K562 (cell line): ENCODE results near the gene AMIGO3. TPM values are rescaled to one million over a fixed set of nuclear protein-coding genes. Genes with fewer than 3 reads are reported as not detected.

Experiments used
- ATAC-seq: fragments of 200-7000 bp; cut with Tn5 transposase; 3 replicates; pipeline ENCODE4 v1.9.1; 2020; ENCODE audit warnings: moderate library complexity
- BruUV-seq: library from RNA; stranded (reverse); fragments of 400-500 nt; replicated peaks from 2 replicates; lab custom pipeline; 2021; lab: Mats Ljungman, UMichigan
- CTCF ChIA-PET: fragments of 300-600 bp; formaldehyde crosslinking; extraction: SDS; loops from one replicate; lab custom pipeline; 2021; ENCODE audit warnings: low intra/inter-chr PET ratio; lab: Yijun Ruan, JAX
- POLR2A ChIA-PET: fragments of 300-600, 350-650 bp; sonication (Branson Sonifier 250); formaldehyde crosslinking; extraction: SDS; loops from one replicate; lab custom pipeline; 2021; ENCODE audit warnings: antibody characterized with exemption, inconsistent platforms; lab: Yijun Ruan, JAX
- DNase-seq, 4 experiments: peaks; one replicate each; pipeline versions ENCODE4 v3.0.0 to v3.0.0-alpha.2; 2011 to 2018; ENCODE audit warnings: low spot score in 3 of 4, mixed read lengths in 3 of 4; ENCODE audit errors: extremely low read depth in 1 of 4
- FAIRE-seq: peaks from 2 replicates; lab custom pipeline; 2011; peaks lifted over from hg19 to GRCh38; lab: Jason Lieb, UNC
- H2AFZ ChIP-seq: 2 replicates; pipeline ENCODE4 v1.6.0; 2011; ENCODE audit warnings: low read depth, low read length, control low read depth, inconsistent platforms
- H3K27ac ChIP-seq: fragments of 200-600 bp; 3 replicates; pipeline ENCODE4 v1.8.0; 2011; ENCODE audit warnings: low read depth, mild to moderate bottlenecking, control low read depth, inconsistent platforms, low read length, moderate library complexity, mixed read lengths; ENCODE audit errors: extremely low read depth
- H3K27me3 ChIP-seq, 2 experiments: fragments of 300-600 bp in 1 of 2; 2 replicates in 1 of 2; 3 replicates in 1 of 2; pipeline versions ENCODE4 v1.6.0 to v1.8.0; 2011; ENCODE audit warnings: inconsistent platforms in 2 of 2, low read length in 2 of 2, mild to moderate bottlenecking in 1 of 2, mixed read lengths in 1 of 2, moderate library complexity in 1 of 2; ENCODE audit not compliant: control insufficient read depth in 2 of 2, insufficient read depth in 2 of 2
- H3K36me3 ChIP-seq: fragments of 300-600 bp; 3 replicates; pipeline ENCODE4 v1.8.0; 2011; ENCODE audit warnings: mild to moderate bottlenecking, low read length, inconsistent platforms; ENCODE audit not compliant: control insufficient read depth, insufficient read depth
- H3K4me1 ChIP-seq, 2 experiments: fragments of 200-600 bp in 1 of 2; replicated peaks in 1 of 2; 2 replicates in 1 of 2; 3 replicates in 1 of 2; pipeline versions ENCODE4 v1.5.1 to v1.8.0; 2011; ENCODE audit warnings: inconsistent platforms in 2 of 2, low read length in 2 of 2, mild to moderate bottlenecking in 1 of 2, mixed read lengths in 1 of 2, moderate library complexity in 1 of 2; ENCODE audit not compliant: control insufficient read depth in 2 of 2, insufficient read depth in 2 of 2
- H3K4me2 ChIP-seq: 2 replicates; pipeline ENCODE4 v1.6.1; 2011; ENCODE audit warnings: low read length, control low read depth, inconsistent platforms, mixed read lengths; ENCODE audit not compliant: insufficient read depth
- H3K4me3 ChIP-seq: fragments of 200-600 bp; sonication (generic), shearing (Covaris generic); 2 replicates; pipeline ENCODE4 v1.5.1; 2016; ENCODE audit warnings: control low read depth, inconsistent platforms
- H3K79me2 ChIP-seq: fragments of 200-600 bp; 3 replicates; pipeline ENCODE4 v1.8.0; 2011; ENCODE audit warnings: low read length, inconsistent platforms; ENCODE audit not compliant: control insufficient read depth, insufficient read depth
- H3K9ac ChIP-seq, 2 experiments: 2 replicates each; pipeline versions ENCODE4 v1.6.0 to v1.6.1; 2011; ENCODE audit warnings: low read depth in 2 of 2, low read length in 2 of 2, control low read depth in 1 of 2, inconsistent platforms in 1 of 2, mild to moderate bottlenecking in 1 of 2, mixed read lengths in 1 of 2; ENCODE audit not compliant: insufficient read depth in 1 of 2
- H3K9me1 ChIP-seq: one replicate; pipeline ENCODE4 v1.6.0; 2011; ENCODE audit warnings: inconsistent platforms, mild to moderate bottlenecking, low read length, moderate library complexity; ENCODE audit not compliant: control insufficient read depth, insufficient read depth
- H3K9me3 ChIP-seq: replicated peaks from 2 replicates; pipeline ENCODE4 v1.5.1; 2011; ENCODE audit warnings: low read depth, low read length, inconsistent platforms; ENCODE audit not compliant: control insufficient read depth, insufficient read depth
- H4K20me1 ChIP-seq: replicated peaks from 2 replicates; pipeline ENCODE4 v1.6.1; 2011; ENCODE audit warnings: low read length, inconsistent platforms, mixed read lengths; ENCODE audit not compliant: control insufficient read depth, insufficient read depth
- CCNT2 ChIP-seq: IDR thresholded peaks from 2 replicates; pipeline ENCODE4 v1.6.1; 2011; ENCODE audit warnings: borderline replicate concordance, low read depth, mild to moderate bottlenecking, moderate library complexity, mixed read lengths, low read length; ENCODE audit not compliant: insufficient read length; ENCODE audit errors: extremely low read depth
- DDX20 ChIP-seq: fragments of 450-650 bp; IDR thresholded peaks from 2 replicates; pipeline ENCODE4 v1.6.1; 2016; ENCODE audit warnings: missing genetic modification characterization, low read depth, mild to moderate bottlenecking, missing compliant biosample characterization, moderate library complexity
- KDM2B ChIP-seq: fragments of 250-450 bp; sonication (Bioruptor Pico); IDR thresholded peaks from 2 replicates; pipeline ENCODE4 v1.8.0; 2021; ENCODE audit warnings: mild to moderate bottlenecking, moderate library complexity
- NEUROD1 ChIP-seq: fragments of 150-350 bp; IDR thresholded peaks from 2 replicates; pipeline ENCODE4 v1.6.1; 2014; ENCODE audit warnings: borderline replicate concordance, low read length, low read depth; ENCODE audit not compliant: partially characterized antibody
- SUPT5H ChIP-seq: fragments of 450-650 bp; IDR thresholded peaks from 2 replicates; pipeline ENCODE4 v1.6.1; 2016
- ZNF584 ChIP-seq: fragments of 200-800 bp; sonication (Bioruptor generic); IDR thresholded peaks from 2 replicates; pipeline ENCODE4 v1.6.1; 2016; ENCODE audit warnings: low read depth, mild to moderate bottlenecking, missing genetic modification characterization, missing compliant biosample characterization
- WGBS: fragments of 100-300 bp; shearing (Covaris generic); methylation state at CpG from one replicate; pipeline ENCODE4 v1.1.6; 2016; ENCODE audit warnings: low coverage, mixed read lengths; ENCODE audit not compliant: insufficient coverage; ENCODE audit errors: missing lambda C conversion rate; 5-methylcytosine and 5-hydroxymethylcytosine counted together
- in situ Hi-C: fragments of 300-500 bp; cut with MboI; formaldehyde crosslinking; loops from 4 replicates; pipeline ENCODE4 v1.15.0; 2018; ENCODE audit warnings: inconsistent platforms, mixed read lengths
- intact Hi-C: fragments of 100-400 bp; cut with micrococcal nuclease; formaldehyde crosslinking; loops from 2 replicates; pipeline ENCODE4 v1.14.2; 2022
- polyA plus RNA-seq, 8 experiments: library from polyadenylated mRNA; depleted of rRNA in 4 of 8; stranded (reverse) in 5 of 8; unstranded in 3 of 8; fragments of >200 nt; fragmentation: Nextera tagmentation in 2 of 8; fragmentation: Illumina TruSeq in 1 of 8; extraction: Ambion mirVana in 2 of 8; extraction: Trizol in 1 of 8; gene quantifications; 2 replicates each; pipeline versions ENCODE4 v1.2.1 to v1.2.3, GENCODE V29; 2011 to 2014; ENCODE audit warnings: inconsistent platforms in 1 of 8, missing spikeins in 1 of 8
- total RNA-seq, 7 experiments: library from RNA; depleted of rRNA in 6 of 7; stranded (reverse); fragments of >200 nt in 6 of 7; fragmentation: Illumina TruSeq in 2 of 7; extraction: Trizol in 2 of 7; gene quantifications; 2 replicates each; pipeline versions ENCODE4 v1.2.1 to v1.2.3, GENCODE V29; 2011 to 2021; ENCODE audit warnings: low replicate concordance in 1 of 7
- TF ChIP-seq, protein P1 (sequence below): IDR thresholded peaks from 2 replicates; pipeline ENCODE4 v1.6.1; 2016; ENCODE audit warnings: missing genetic modification characterization, missing compliant biosample characterization

AMIGO3 gene
- total and polyA plus RNA-seq, 9 of the 15 experiments (the other 6 are each of a cell fraction or from before 2014, with no cell fraction given), result 0.13 to 2.8 (median 0.44) TPM; not detected in 4

DNA sequence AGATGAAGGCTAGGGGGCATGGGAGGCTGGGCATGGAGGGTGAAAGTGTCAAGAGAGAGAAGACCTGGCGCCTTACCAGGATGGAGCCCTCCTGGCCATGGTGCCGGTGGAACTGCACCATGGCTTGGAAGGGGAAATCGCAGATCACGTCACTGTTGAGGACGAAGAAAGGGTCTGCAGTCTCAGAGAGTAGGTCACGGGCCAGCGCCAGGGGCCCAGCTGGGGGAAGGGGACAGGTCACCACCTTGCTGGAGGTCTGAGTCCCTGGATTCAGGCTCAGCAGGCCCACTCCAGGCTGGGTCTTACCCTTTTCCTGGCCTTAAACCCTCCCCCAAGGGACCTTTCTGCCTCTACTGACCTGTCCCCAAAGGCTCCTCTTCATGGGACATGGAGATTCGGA is 3.4 kb upstream of the AMIGO3 start:
- peaks cover 12% of the 10 kb centered on the region for H3K79me2 ChIP-seq
- no peak for FAIRE-seq
- H3K27me3 ChIP-seq, result no peaks in the 10 kb centered on the region
- no peaks in the 10 kb centered on the region for H3K9me3 ChIP-seq
- intact Hi-C loops (loop anchor here (5.0 kb wide), 1 partner anchor 114 kb away; no protein-coding TSS in a partner anchor), in situ Hi-C loops (no loop called here)
- H4K20me1 ChIP-seq, result 0 out of 2 replicates have a peak, but pooled peaks cover 3% of the 10 kb centered on the region
- 52% methylated on average over 5 of the region's 8 CpGs for WGBS
- peak overlapping the region; percentile 90; the same call in 2 of the 3 replicates for H3K27ac ChIP-seq
- no peaks in the 10 kb centered on the region for H3K9me1 ChIP-seq
- peaks cover 67% of the 10 kb centered on the region; the same call in 2 of the 3 replicates for H3K36me3 ChIP-seq
- no TSS peak for BruUV-seq
- peak overlapping the region; percentile 99 for H3K4me3 ChIP-seq
- H2AFZ ChIP-seq, result no peak overlapping the region
- H3K9ac ChIP-seq, result peak overlapping the region; percentile 95 to 100
- peaks cover 2 to 41% of the 10 kb centered on the region in 2 experiments; a peak in 4 of 5 replicates for H3K4me1 ChIP-seq
- ChIA-PET POLR2A (interaction anchor here (0.7 kb wide), 1 partner anchor 8 kb away, joined by 3 read pairs; no protein-coding TSS in a partner anchor), CTCF (no interaction called here)
- peak overlapping the region; percentile 93 for H3K4me2 ChIP-seq
- DNase-seq, result no peak
- TF ChIP-seq KDM2B (CRISPR knock-in tag), result no peak
- no peak for TF ChIP-seq ZNF584 (CRISPR knock-in tag)
- no peak for TF ChIP-seq SUPT5H
- TF ChIP-seq CCNT2, result no peak
- no peak for TF ChIP-seq DDX20 (tag)
- TF ChIP-seq, protein P1, sequence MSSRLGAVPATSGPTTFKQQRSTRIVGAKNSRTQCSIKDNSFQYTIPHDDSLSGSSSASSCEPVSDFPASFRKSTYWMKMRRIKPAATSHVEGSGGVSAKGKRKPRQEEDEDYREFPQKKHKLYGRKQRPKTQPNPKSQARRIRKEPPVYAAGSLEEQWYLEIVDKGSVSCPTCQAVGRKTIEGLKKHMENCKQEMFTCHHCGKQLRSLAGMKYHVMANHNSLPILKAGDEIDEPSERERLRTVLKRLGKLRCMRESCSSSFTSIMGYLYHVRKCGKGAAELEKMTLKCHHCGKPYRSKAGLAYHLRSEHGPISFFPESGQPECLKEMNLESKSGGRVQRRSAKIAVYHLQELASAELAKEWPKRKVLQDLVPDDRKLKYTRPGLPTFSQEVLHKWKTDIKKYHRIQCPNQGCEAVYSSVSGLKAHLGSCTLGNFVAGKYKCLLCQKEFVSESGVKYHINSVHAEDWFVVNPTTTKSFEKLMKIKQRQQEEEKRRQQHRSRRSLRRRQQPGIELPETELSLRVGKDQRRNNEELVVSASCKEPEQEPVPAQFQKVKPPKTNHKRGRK (tag), result no peak
- no peak for TF ChIP-seq NEUROD1
- TF ChIP-seq, all 486 proteins: peak for 0
- ATAC-seq, result no peak
